HepG2 (cell line): ENCODE data around the gene COX18. TPM values are rescaled to one million over a fixed set of nuclear protein-coding genes. Genes with fewer than 3 reads are reported as not detected.

Source experiments
- AKAP8 ChIP-seq: sonication (generic); formaldehyde crosslinking; IDR thresholded peaks from 2 replicates; pipeline ENCODE4 v1.5.1; 2020; ENCODE audit warnings: mild to moderate bottlenecking, missing genetic modification reagents
- HOXA5 ChIP-seq: sonication (generic); formaldehyde crosslinking; IDR thresholded peaks from 2 replicates; pipeline ENCODE4 v1.4.0; 2020; ENCODE audit warnings: missing genetic modification reagents
- KAT8 ChIP-seq: IDR thresholded peaks from 2 replicates; pipeline ENCODE4 v1.6.1; 2016; ENCODE audit warnings: missing genetic modification reagents, missing compliant biosample characterization
- NCOA2 ChIP-seq: sonication (generic); formaldehyde crosslinking; IDR thresholded peaks from 2 replicates; pipeline ENCODE4 v1.8.0; 2022; ENCODE audit warnings: inconsistent platforms
- POLR2AphosphoS5 ChIP-seq: IDR thresholded peaks from 2 replicates; pipeline ENCODE4 v1.6.1; 2012; ENCODE audit warnings: low read depth, low read length
- REPIN1 ChIP-seq: sonication (generic); formaldehyde crosslinking; IDR thresholded peaks from 2 replicates; pipeline ENCODE4 v1.8.0; 2022; ENCODE audit warnings: missing genetic modification reagents, low read depth, mild to moderate bottlenecking, borderline replicate concordance
- TBX2 ChIP-seq: sonication (generic); formaldehyde crosslinking; IDR thresholded peaks from 2 replicates; pipeline ENCODE4 v1.5.0; 2020; ENCODE audit warnings: missing genetic modification reagents, mild to moderate bottlenecking, borderline replicate concordance
- ZBTB10 ChIP-seq: sonication (generic); formaldehyde crosslinking; IDR thresholded peaks from 2 replicates; pipeline ENCODE4 v1.4.0; 2020; ENCODE audit warnings: missing genetic modification reagents, borderline replicate concordance
- ZFP36L1 ChIP-seq: sonication (generic); formaldehyde crosslinking; IDR thresholded peaks from 2 replicates; pipeline ENCODE4 v1.8.0; 2022; ENCODE audit warnings: mild to moderate bottlenecking, missing genetic modification reagents, moderate library complexity
- ZNF296 ChIP-seq: sonication (generic); formaldehyde crosslinking; conservative IDR thresholded peaks from 2 replicates; pipeline ENCODE4 v1.5.0; 2020; ENCODE audit warnings: mild to moderate bottlenecking, missing genetic modification reagents
- ZNF3 ChIP-seq: IDR thresholded peaks from 2 replicates; pipeline ENCODE4 v1.7.0; 2017; ENCODE audit warnings: inconsistent platforms
- ZNF441 ChIP-seq: sonication (generic); formaldehyde crosslinking; IDR thresholded peaks from 2 replicates; pipeline ENCODE4 v1.7.0; 2021; ENCODE audit warnings: missing genetic modification reagents, borderline replicate concordance
- polyA plus RNA-seq, 8 experiments: library from polyadenylated mRNA; depleted of rRNA in 3 of 8; stranded (reverse) in 7 of 8; unstranded in 1 of 8; fragments of >200 nt; fragmentation: Illumina TruSeq in 4 of 8; extraction: Trizol in 4 of 8; gene quantifications; 2 replicates each; pipeline versions ENCODE4 v1.2.1 to v1.2.3, GENCODE V29; 2011 to 2016; ENCODE audit warnings: low read depth in 4 of 8, missing spikeins in 1 of 8, mixed read lengths in 1 of 8; ENCODE audit not compliant: insufficient read depth in 1 of 8
- total RNA-seq, 5 experiments: library from RNA; depleted of rRNA; stranded (reverse); fragments of >200 nt; fragmentation: Illumina TruSeq; extraction: Trizol; gene quantifications; 2 replicates each; pipeline ENCODE4 v1.2.3, GENCODE V29; 2016; ENCODE audit warnings: low read depth in 1 of 5
- TF ChIP-seq, protein P1 (sequence below): sonication (generic); formaldehyde crosslinking; IDR thresholded peaks from 2 replicates; pipeline ENCODE4 v1.8.1; 2022; ENCODE audit warnings: mild to moderate bottlenecking, missing genetic modification reagents

Gene COX18
- total and polyA plus RNA-seq, 2 of the 13 experiments (the other 11 are each of a cell fraction or from before 2014, with no cell fraction given): 8.7 to 21.3 TPM

- TF ChIP-seq NCOA2 (CRISPR knock-in tag) (0 out of 2 replicates have a peak, but pooled peaks have one; percentile 28), ZNF296 (CRISPR knock-in tag) (no peak), REPIN1 (CRISPR knock-in tag) (0 out of 2 replicates have a peak, but pooled peaks have one; percentile 14), HOXA5 (no peak), ZBTB10 (CRISPR knock-in tag) (0 out of 2 replicates have a peak, but pooled peaks have one; percentile 44), KAT8 (CRISPR knock-in tag) (0 out of 2 replicates have a peak, but pooled peaks have one; percentile 27), ZNF3 (CRISPR knock-in tag) (no peak), AKAP8 (no peak), TBX2 (CRISPR knock-in tag) (no peak), POLR2AphosphoS5 (no peak), ZFP36L1 (CRISPR knock-in tag) (no peak), ZNF441 (no peak)
- TF ChIP-seq, protein P1, sequence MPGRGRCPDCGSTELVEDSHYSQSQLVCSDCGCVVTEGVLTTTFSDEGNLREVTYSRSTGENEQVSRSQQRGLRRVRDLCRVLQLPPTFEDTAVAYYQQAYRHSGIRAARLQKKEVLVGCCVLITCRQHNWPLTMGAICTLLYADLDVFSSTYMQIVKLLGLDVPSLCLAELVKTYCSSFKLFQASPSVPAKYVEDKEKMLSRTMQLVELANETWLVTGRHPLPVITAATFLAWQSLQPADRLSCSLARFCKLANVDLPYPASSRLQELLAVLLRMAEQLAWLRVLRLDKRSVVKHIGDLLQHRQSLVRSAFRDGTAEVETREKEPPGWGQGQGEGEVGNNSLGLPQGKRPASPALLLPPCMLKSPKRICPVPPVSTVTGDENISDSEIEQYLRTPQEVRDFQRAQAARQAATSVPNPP (CRISPR knock-in tag): peak; percentile 74; the same call in 1 of the 2 replicates
Observed at GRCh38 chr4:73068491-73069337, 802 bp downstream of the COX18 start (continued).
